ENCODE measurements around the gene IGF1R. TPM values are rescaled to one million over a fixed set of nuclear protein-coding genes. Genes with fewer than 3 reads are reported as not detected.

The IGF1R gene
- total RNA-seq, 1 donor from 2014 or later = 62.7 TPM

DNA sequence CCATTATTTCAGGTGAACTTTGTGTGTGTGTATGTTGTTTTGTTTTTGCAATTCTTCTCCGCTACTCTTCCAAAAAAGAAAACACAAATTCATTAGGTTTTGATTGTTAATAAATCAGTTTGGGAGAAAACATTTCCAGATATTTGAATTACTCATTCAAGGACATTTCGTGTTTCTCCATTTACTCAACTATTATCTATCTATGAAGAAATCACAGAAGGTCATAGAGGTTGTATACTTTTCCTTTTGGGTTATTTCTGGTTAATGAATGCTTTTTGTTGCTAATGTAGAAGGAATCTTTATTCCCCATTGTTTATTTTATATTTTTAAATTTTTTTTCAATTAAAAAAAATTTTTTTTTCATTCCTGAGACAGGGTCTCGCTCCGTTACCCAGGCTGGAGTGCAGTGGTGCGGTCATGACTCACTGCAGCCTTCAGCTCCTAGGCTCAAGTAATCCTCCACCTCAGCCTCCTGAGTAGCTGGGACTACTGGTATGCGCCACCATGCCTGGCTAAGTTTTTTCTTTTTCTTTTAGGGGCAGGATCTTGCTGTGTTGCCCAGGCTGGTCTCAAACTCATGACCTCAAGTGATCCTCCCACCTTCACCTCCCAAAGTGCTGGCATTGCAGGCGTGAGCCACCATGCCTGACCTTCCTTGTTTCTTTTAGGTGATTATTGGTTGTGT is 28.4 kb downstream of the IGF1R start:
- Histone ChIP-seq H3K4me3 (ENCODE audit: low read depth, low read length) (no peak overlapping the region), H3K36me3 (ENCODE audit: control insufficient read depth, insufficient read depth, low read length) (no peaks in the 10 kb centered on the region), H3K27me3 (ENCODE audit: control insufficient read depth, insufficient read depth, low read length) (no peaks in the 10 kb centered on the region)
- DNase-seq (ENCODE audit: low read depth) = no peak
- no peak for TF ChIP-seq CTCF (IDR thresholded peaks at IDR 0.05; ENCODE audit: insufficient read depth, low read length, poor library complexity, severe bottlenecking)

DNA sequence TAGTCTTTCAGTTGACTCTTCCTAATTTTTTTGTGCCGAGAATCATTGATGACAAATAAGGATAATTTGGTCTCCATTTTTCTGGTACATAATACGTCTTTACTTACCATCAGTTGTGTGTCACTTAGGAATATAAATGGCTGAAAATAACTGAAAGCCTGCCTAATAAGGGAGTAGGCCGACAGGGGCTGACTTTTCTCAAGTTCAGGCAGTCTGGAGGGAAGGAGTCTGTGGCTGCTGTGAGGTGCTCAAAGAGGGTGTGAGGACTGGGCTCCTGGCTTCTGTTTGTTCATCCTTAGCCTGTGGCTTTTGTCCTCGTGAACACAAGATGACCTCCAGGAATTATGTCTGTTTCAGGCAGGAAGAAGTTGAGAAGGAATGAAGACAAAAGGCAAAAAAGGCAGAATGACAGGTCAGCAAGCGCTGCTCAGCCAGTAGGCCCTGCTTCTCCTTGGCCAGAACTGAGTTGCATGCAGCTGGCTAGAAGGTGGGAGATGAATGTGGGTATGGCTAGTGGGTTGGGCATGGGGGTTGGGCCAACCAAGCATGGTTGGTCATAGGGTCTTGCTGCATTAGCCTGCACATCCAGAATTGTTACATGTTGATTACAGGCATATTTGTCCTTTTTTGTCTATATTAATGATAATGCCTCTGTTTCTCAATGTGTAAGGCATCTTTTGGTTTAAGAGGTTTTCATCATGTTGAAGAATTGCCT is 29.2 kb downstream of the IGF1R start:
- no peak overlapping the region for H3K4me3 ChIP-seq (ENCODE audit: low read depth, low read length)
- no peaks in the 10 kb centered on the region for H3K36me3 ChIP-seq (ENCODE audit: control insufficient read depth, insufficient read depth, low read length)
- DNase-seq (ENCODE audit: low read depth) = no peak
- TF ChIP-seq CTCF (IDR thresholded peaks at IDR 0.05; ENCODE audit: insufficient read depth, low read length, poor library complexity, severe bottlenecking) = no peak
- H3K27me3 ChIP-seq (ENCODE audit: control insufficient read depth, insufficient read depth, low read length) = no peaks in the 10 kb centered on the region

DNA sequence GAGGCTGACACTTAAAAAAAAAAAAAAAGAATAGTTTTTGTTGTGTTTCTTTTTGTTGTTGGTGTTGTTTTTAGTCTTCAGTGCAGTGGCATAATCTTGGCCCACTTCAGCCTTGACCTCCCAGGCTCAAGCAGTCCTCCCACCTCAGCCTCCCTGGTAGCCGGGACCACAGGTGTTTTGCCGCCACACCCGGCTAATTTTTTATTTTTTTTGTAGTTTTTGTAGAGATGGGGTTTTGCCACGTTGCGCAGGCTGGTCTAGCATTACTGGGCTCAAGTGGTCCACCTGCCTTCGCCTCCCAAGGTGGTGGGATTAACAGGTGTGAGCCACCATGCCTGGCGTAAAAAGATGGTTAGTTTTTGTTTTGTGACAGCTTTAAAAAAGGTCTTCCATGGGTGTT is 30.1 kb downstream of the IGF1R start:
- H3K27me3 ChIP-seq (ENCODE audit: control insufficient read depth, insufficient read depth, low read length) = no peaks in the 10 kb centered on the region
- no peak overlapping the region for H3K4me3 ChIP-seq (ENCODE audit: low read depth, low read length)
- no peaks in the 10 kb centered on the region for H3K36me3 ChIP-seq (ENCODE audit: control insufficient read depth, insufficient read depth, low read length)
- no peak for TF ChIP-seq CTCF (IDR thresholded peaks at IDR 0.05; ENCODE audit: insufficient read depth, low read length, poor library complexity, severe bottlenecking)
- DNase-seq (ENCODE audit: low read depth) = no peak

DNA sequence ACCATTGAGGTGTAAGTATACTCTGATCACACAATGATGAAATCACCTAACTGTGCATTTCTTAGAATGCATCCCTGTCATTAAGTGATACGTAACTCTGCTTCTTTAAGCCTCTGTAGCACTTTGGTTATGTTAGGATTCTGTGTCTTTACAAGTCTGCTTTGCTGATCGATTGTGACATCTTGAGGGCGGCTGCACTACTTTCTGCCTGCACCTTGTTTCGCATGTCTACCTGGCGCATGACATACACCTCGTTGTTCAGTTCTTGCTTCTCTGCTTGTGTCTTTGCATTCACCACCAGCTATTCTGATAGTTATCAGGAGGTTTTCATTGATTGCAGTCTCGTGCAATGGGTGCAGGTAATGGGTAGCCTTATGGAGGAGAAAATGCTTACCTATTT is 32.7 kb downstream of the IGF1R start:
- Histone ChIP-seq H3K4me3 (ENCODE audit: low read depth, low read length) (no peak overlapping the region), H3K36me3 (ENCODE audit: control insufficient read depth, insufficient read depth, low read length) (no peaks in the 10 kb centered on the region), H3K27me3 (ENCODE audit: control insufficient read depth, insufficient read depth, low read length) (no peaks in the 10 kb centered on the region)
- DNase-seq (ENCODE audit: low read depth) = no peak
- TF ChIP-seq CTCF (IDR thresholded peaks at IDR 0.05; ENCODE audit: insufficient read depth, low read length, poor library complexity, severe bottlenecking) = no peak

DNA sequence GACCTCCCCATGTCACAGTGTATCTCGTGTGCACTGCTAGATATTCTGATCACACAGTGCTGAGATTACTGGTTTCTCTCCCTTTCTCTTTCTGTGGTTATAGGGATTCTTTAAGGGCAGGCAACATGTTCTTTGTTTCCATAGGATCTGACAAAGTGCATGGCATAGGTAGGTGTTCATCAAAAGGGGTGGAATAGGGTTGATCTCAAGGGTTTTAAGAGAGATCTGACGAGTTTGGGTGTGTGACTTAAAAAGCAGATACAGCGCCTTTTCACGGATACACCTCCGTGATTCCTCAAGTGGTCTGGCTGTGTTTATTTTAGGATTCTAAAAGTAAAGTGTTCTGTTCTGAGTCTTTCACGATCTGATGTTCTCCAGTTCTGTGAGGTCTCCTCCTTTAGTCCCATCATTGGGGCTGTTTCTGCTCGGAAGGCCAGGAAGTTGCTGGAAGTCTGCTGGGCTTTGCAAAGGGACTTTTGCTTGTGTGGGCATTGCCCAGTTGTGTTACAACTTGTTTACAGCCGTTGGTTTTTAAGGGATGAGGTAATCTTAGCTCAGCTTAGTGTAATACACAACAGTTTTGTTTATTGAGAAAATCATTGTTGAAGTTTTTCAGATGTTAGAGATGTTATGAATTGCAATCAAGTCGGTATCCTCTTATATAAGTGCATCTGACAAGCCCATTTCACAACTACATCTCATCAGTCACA is 34.8 kb downstream of the IGF1R start:
- H3K27me3 ChIP-seq (ENCODE audit: control insufficient read depth, insufficient read depth, low read length) = no peaks in the 10 kb centered on the region
- H3K36me3 ChIP-seq (ENCODE audit: control insufficient read depth, insufficient read depth, low read length) = no peaks in the 10 kb centered on the region
- no peak overlapping the region for H3K4me3 ChIP-seq (ENCODE audit: low read depth, low read length)
- DNase-seq (ENCODE audit: low read depth) = no peak
- no peak for TF ChIP-seq CTCF (IDR thresholded peaks at IDR 0.05; ENCODE audit: insufficient read depth, low read length, poor library complexity, severe bottlenecking)
